Osteocyte (in vitro differentiated cells): ENCODE measurements around the gene CHAF1A. TPM values are rescaled to one million over a fixed set of nuclear protein-coding genes. Genes with fewer than 3 reads are reported as not detected.

Source experiments
- DNase-seq: peaks from one replicate; pipeline ENCODE4 v3.0.0; 2021; ENCODE audit warnings: mixed read lengths; ENCODE audit not compliant: unreplicated experiment; ENCODE audit errors: extremely low spot score
- H3K27ac Mint-ChIP-seq: one replicate; pipeline ENCODE4 v1.8.0; 2021; ENCODE audit warnings: mild to moderate bottlenecking, mixed read lengths; ENCODE audit not compliant: unreplicated experiment
- H3K27me3 Mint-ChIP-seq: one replicate; pipeline ENCODE4 v1.8.0; 2021; ENCODE audit warnings: mixed read lengths; ENCODE audit not compliant: unreplicated experiment
- H3K36me3 Mint-ChIP-seq: one replicate; pipeline ENCODE4 v1.8.0; 2021; ENCODE audit warnings: mixed read lengths; ENCODE audit not compliant: unreplicated experiment
- H3K4me1 Mint-ChIP-seq: one replicate; pipeline ENCODE4 v1.8.0; 2021; ENCODE audit warnings: mixed read lengths; ENCODE audit not compliant: unreplicated experiment
- H3K4me3 Mint-ChIP-seq: one replicate; pipeline ENCODE4 v1.8.0; 2021; ENCODE audit warnings: mild to moderate bottlenecking, moderate library complexity, mixed read lengths; ENCODE audit not compliant: unreplicated experiment
- H3K9me3 Mint-ChIP-seq: one replicate; pipeline ENCODE4 v1.8.0; 2021; ENCODE audit warnings: mixed read lengths; ENCODE audit not compliant: unreplicated experiment
- total RNA-seq: library from RNA; stranded (reverse); gene quantifications from 2 replicates; pipeline ENCODE4 v1.2.1, GENCODE V29; 2021
- TF ChIP-seq, protein P1 (sequence below): fragments of 200-600 bp; sonication (generic); IDR thresholded peaks from 2 replicates; pipeline ENCODE4 v1.5.0; 2021; ENCODE audit warnings: antibody characterized with exemption, mild to moderate bottlenecking, moderate library complexity

The CHAF1A gene
- total RNA-seq, 1 donor from 2014 or later = 9.7 TPM

DNA sequence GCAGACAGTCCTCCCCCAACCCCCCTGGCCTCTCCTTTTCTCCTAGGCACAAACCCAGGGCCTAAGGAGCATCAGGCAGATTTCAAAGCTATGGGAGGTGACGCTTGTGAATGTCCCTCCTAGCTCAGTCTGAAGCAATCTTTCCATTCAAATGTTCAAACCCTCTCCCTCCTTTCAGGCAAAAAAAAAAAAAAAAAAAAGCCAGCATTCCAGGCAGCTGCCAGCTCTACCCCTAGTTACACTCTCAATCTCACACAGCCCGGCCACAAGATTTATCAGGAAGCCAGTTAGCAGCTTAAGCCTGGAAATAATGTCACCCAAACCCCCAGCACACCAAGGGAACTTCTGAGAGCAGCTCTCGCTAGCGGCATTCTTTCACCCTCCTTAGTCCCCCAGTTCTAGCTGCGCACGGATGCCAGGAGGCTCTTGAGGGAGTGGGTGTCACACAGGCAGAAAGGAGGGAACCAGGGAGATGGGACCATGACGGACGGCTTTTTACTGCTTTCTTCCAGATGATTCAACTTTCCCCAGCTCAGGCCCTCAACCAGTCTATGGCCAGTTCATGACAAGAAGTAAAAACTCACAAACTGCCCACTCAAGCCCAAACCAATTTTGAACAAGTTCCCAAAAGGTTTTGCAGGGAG lies 8.4 kb upstream of the CHAF1A start:
- no peak for DNase-seq
- H3K36me3 Mint-ChIP-seq = peaks cover 10% of the 10 kb centered on the region
- no peak overlapping the region for H3K4me3 Mint-ChIP-seq
- H3K4me1 Mint-ChIP-seq = peaks cover 69% of the 10 kb centered on the region
- TF ChIP-seq, protein P1, sequence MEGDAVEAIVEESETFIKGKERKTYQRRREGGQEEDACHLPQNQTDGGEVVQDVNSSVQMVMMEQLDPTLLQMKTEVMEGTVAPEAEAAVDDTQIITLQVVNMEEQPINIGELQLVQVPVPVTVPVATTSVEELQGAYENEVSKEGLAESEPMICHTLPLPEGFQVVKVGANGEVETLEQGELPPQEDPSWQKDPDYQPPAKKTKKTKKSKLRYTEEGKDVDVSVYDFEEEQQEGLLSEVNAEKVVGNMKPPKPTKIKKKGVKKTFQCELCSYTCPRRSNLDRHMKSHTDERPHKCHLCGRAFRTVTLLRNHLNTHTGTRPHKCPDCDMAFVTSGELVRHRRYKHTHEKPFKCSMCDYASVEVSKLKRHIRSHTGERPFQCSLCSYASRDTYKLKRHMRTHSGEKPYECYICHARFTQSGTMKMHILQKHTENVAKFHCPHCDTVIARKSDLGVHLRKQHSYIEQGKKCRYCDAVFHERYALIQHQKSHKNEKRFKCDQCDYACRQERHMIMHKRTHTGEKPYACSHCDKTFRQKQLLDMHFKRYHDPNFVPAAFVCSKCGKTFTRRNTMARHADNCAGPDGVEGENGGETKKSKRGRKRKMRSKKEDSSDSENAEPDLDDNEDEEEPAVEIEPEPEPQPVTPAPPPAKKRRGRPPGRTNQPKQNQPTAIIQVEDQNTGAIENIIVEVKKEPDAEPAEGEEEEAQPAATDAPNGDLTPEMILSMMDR = no peak
- H3K27ac Mint-ChIP-seq = peak overlapping the region; percentile 84
- no peaks in the 10 kb centered on the region for H3K9me3 Mint-ChIP-seq
- H3K27me3 Mint-ChIP-seq = no peaks in the 10 kb centered on the region

DNA sequence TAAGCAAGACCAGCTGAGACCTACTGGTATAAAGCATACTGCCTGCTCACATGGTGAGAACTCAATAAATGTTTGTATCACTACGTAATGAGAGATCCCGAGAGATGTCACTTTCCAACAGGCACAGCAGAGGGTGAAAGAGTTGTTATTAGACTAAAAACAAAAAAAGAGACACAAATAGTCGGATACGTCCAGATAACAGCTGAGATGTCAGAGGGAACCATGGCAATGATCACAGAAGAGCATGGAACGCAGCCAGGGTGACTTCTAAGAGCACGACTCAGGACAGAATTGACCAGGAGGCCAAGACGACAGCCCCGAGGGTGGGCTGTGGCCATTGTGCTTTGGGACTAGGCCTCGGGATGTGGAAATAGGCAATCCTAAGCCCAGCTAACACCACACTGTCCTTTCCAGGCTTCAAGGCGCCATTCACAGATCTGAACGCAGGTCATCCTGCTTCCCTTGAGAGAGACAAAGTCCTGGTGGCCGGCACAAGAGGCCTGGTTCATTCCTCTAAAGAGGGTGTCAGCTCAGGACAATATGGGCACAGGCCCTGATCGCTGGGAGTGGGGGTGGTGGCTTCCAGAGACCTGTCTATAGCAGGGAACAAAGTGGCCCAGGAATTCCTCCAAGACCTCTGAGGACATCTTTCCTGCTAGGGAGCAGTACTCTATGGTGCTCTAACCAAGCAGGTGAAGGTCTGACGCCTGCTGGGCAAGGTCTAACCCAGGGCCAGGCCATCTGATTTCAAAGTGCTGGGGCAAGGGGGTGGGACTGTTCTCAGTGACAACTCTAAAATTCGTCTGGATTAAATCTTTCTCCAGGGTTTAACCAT lies 5.3 kb upstream of the CHAF1A start:
- Mint-ChIP-seq H3K4me3 (no peak overlapping the region), H3K27ac (peak overlapping the region; percentile 0)

DNA sequence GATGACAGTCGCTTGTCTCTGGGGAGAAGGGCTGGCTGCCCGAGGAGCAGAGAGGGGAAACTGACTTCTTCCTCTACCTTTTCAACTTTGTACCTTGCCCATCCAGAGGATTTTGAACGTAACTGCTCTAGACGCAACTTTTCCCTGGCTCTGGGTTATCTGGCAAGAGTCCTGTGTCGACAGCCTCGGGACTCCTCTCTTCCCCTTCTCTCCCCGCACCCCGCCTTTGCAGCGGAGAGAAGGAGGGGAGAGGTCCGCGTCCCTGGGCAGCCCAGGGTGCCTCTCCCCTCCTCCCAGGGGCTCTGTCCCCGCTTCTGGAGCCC lies 2.7 kb upstream of the CHAF1A start:
- TF ChIP-seq, protein P1 = no peak

More for the DNA sequence above, 5.3 kb upstream of the CHAF1A start:
- peaks cover 60% of the 10 kb centered on the region for H3K4me1 Mint-ChIP-seq
- no peaks in the 10 kb centered on the region for H3K27me3 Mint-ChIP-seq
- H3K36me3 Mint-ChIP-seq = peaks cover 10% of the 10 kb centered on the region
- no peaks in the 10 kb centered on the region for H3K9me3 Mint-ChIP-seq
- TF ChIP-seq, protein P1 = no peak
- no peak for DNase-seq

DNA sequence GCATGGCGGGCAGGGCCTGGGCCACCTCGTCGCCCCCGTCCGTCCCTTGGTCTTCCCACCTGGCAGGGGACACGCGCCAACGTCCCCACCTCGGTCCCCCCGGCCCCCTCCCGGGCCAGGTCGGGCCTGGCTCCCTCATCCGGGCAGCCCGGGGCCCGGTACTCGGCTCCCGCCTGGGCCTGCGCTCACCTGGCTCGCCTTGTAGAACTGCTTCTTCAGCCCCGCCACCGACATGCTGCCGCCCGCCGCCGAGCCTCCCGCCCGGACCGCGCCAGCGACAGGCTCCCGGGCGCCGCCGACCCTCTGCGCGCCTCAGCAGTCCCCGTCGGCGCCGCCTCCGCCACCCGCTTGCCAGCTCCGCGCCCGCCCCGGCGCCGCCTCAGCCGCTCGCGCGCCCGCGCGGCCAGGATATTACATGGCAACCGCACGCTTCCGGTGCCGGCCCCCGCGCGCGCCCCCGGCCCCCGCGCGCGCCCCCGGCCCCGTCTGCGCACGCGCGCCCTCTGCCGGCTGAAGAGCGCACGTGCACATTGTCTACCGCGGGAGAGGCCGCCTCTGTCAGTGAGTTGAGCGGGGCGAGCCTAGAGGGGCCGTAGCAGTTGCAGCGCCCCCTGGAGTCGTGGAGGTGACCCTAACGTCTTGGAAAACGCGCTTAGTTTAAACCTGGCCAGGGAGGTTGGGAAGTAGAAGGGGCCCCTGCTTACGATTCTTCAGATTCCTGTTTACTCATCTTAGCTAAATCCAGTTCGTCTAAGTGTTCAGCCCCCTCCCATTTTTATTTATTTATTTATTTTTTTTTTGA lies 2.1 kb upstream of the CHAF1A start, which contains the start of gene SH3GL1:
Gene SH3GL1, minus strand, starts transcription at position 413 of the 802 bp plus-strand sequence. Its CDS starts 179 bp downstream, at position 234.
- peak within 1 kb of the TSS; percentile 84 for H3K4me3 Mint-ChIP-seq

More for the DNA sequence above, 2.7 kb upstream of the CHAF1A start:
- Mint-ChIP-seq H3K4me1 (peaks cover 54% of the 10 kb centered on the region), H3K4me3 (peak overlapping the region; percentile 81), H3K36me3 (peaks cover 10% of the 10 kb centered on the region), H3K27me3 (no peaks in the 10 kb centered on the region), H3K9me3 (no peaks in the 10 kb centered on the region), H3K27ac (peak overlapping the region; percentile 85)
- no peak for DNase-seq

More for the DNA sequence above, 2.1 kb upstream of the CHAF1A start, which contains the start of gene SH3GL1:
- no peaks in the 10 kb centered on the region for H3K27me3 Mint-ChIP-seq
- no peaks in the 10 kb centered on the region for H3K9me3 Mint-ChIP-seq
- H3K4me1 Mint-ChIP-seq = peaks cover 56% of the 10 kb centered on the region
- DNase-seq = peak; percentile 96
- H3K36me3 Mint-ChIP-seq = peaks cover 7% of the 10 kb centered on the region
- H3K27ac Mint-ChIP-seq = peak within 1 kb of the TSS; percentile 97
- TF ChIP-seq, protein P1 = peak; percentile 87
